Body of pancreas (tissue), 4 donors: ENCODE measurements around the gene MAST4. TPM values are rescaled to one million over a fixed set of nuclear protein-coding genes. Genes with fewer than 3 reads are reported as not detected.

Experiments used
- ATAC-seq: fragments of 150-250 bp; one replicate; pipeline ENCODE4 v1.9.1; 2016
- DNase-seq, 4 donors: peaks; one replicate each; pipeline ENCODE4 v3.0.0-alpha.2; 2019
- H3K27ac ChIP-seq, 4 donors: fragments of 200-600 bp; sonication (generic); 1 replicate in 3 of 4; 2 replicates in 1 of 4; pipeline versions ENCODE4 v1.5.1 to v1.6.1; 2016 to 2019; ENCODE audit warnings: mild to moderate bottlenecking in 1 of 4, mixed read lengths in 1 of 4, moderate library complexity in 1 of 4
- H3K27me3 ChIP-seq, 2 donors: fragments of 200-600 bp; sonication (generic); one replicate each; pipeline ENCODE4 v1.6.0; 2016; ENCODE audit warnings: mild to moderate bottlenecking in 1 of 2
- H3K36me3 ChIP-seq, 2 donors: fragments of 200-600 bp; sonication (generic); replicated peaks in 1 of 2; 2 replicates each; pipeline ENCODE4 v1.5.1; 2016; ENCODE audit warnings: low read depth in 2 of 2; ENCODE audit not compliant: insufficient read depth in 1 of 2
- H3K4me1 ChIP-seq: fragments of 200-600 bp; sonication (generic); one replicate; pipeline ENCODE4 v1.6.0; 2016
- H3K4me3 ChIP-seq, 2 donors: fragments of 200-600 bp; sonication (generic); 1 replicate in 1 of 2; 2 replicates in 1 of 2; pipeline ENCODE4 v1.5.1; 2016 to 2019
- H3K9me3 ChIP-seq, 3 donors: fragments of 200-600 bp; sonication (generic); 1 replicate in 2 of 3; 2 replicates in 1 of 3; pipeline ENCODE4 v1.5.1; 2016
- POLR2A ChIP-seq, 3 donors: fragments of 450-650 bp; IDR thresholded peaks; one replicate each; pipeline ENCODE4 v1.6.1; 2016; ENCODE audit warnings: antibody characterized with exemption in 3 of 3, mild to moderate bottlenecking in 2 of 3
- WGBS, 2 donors: methylation state at CpG; one replicate each; pipeline ENCODE4 v1.1.5; 2017; 5-methylcytosine and 5-hydroxymethylcytosine counted together
- intact Hi-C: fragments of 100-400 bp; cut with DNase I; formaldehyde crosslinking; loops from one replicate; pipeline ENCODE4 v1.15.1; 2023
- total RNA-seq, 2 donors: library from RNA; depleted of rRNA; stranded (reverse); fragments of >200 nt; gene quantifications; one replicate each; pipeline ENCODE4 v1.1.0, GENCODE V29; 2016
- TF ChIP-seq, protein P1 (sequence below), 7 experiments: fragments of 450-650 bp in 4 of 7; fragments of 200-600 bp in 3 of 7; sonication (generic) in 3 of 7; IDR thresholded peaks; one replicate each; pipeline ENCODE4 v1.5.1; 2016 to 2019; ENCODE audit warnings: antibody characterized with exemption in 7 of 7

MAST4 gene
- total RNA-seq, 2 donors from 2014 or later: 17.9 to 29.7 TPM

DNA sequence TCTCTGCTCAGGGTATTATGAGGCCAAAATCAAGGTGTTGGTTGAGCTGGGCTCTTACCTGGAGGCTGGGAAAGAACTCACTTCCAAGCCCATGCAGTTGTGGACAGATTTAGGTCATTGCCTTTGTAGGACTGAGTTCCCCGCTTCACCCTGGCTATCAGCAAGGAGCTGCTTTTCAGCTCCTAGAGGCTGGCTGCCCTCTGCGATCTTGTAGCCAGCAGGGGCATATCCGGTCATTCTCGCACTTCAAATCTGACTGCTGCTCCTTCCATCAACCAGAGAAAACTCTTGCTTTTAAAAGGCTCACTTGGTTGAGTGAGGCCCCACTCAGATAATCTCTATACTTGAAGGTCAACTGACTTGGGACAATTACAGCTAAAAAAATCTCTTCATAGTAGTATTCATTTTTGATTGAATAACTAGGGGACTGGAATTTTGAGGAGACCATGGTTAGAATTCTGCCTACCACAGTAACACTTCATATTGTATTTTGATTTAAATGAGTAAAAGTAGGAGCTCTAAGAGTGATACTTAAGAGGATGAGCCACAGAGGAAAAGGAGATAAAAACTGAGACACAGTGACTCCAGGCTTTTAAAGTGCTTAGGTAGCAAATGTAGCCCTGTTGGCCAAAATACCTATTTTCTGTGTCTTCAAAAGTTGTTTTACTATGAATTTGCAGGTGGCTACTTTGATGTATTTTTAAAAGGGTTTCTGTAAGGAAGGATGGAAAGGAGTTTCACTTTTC, 463.0 kb downstream of the MAST4 start:
- H3K9me3 ChIP-seq: no peaks in the 10 kb centered on the region
- H3K4me1 ChIP-seq: peaks cover 8% of the 10 kb centered on the region
- TF ChIP-seq, protein P1, sequence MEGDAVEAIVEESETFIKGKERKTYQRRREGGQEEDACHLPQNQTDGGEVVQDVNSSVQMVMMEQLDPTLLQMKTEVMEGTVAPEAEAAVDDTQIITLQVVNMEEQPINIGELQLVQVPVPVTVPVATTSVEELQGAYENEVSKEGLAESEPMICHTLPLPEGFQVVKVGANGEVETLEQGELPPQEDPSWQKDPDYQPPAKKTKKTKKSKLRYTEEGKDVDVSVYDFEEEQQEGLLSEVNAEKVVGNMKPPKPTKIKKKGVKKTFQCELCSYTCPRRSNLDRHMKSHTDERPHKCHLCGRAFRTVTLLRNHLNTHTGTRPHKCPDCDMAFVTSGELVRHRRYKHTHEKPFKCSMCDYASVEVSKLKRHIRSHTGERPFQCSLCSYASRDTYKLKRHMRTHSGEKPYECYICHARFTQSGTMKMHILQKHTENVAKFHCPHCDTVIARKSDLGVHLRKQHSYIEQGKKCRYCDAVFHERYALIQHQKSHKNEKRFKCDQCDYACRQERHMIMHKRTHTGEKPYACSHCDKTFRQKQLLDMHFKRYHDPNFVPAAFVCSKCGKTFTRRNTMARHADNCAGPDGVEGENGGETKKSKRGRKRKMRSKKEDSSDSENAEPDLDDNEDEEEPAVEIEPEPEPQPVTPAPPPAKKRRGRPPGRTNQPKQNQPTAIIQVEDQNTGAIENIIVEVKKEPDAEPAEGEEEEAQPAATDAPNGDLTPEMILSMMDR (IDR thresholded peaks at IDR 0.05): no peak
- TF ChIP-seq POLR2A (IDR thresholded peaks at IDR 0.05): no peak
- no peaks in the 10 kb centered on the region for H3K36me3 ChIP-seq
- DNase-seq: peak in 1 of 4 donors; percentile 30
- ATAC-seq: no peak
- no peak overlapping the region for H3K4me3 ChIP-seq
- intact Hi-C loops: no loop called here
- WGBS, 2 donors: 45 to 70% methylated on average over 4 of the region's 4 CpGs
- H3K27me3 ChIP-seq: no peaks in the 10 kb centered on the region
- H3K27ac ChIP-seq: no peak overlapping the region

DNA sequence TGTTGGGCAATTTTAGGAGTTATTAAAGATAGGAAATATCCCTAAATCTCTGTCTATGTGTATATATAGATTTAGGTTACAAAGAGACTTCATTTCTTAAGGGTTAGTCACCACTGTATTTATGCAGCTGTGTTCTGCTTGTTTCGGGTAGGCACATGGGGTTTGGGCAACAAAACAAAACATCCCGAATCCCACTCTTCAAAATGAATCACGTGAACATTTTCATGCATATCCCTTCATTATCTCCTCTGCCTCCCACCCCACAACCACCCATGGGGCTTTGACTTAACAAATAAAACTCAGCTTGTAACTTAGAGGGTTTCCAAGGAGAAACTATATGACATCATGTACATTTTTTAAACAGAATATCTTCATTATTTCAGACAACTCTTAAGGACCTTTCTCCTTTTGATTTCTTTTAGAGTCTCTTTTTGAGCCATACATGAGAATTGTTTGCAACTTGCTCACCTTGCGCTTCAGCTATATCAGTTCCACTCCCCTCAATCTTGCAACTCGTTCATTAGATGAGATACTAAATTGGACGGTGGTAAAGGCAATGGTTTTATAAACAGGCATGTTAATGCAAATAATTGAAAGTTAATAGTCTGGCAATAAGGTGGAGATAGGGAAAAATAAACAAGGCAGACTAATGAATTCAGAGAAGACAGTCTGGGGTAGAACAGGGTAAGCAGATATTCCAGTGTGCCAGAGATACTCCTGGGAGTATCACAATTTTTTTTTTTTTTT, 463.7 kb downstream of the MAST4 start:
- 77 to 78% methylated on average over 6 of the region's 6 CpGs for WGBS, 2 donors
- peaks cover 8% of the 10 kb centered on the region for H3K4me1 ChIP-seq
- DNase-seq: no peak
- intact Hi-C loops: no loop called here
- no peaks in the 10 kb centered on the region for H3K36me3 ChIP-seq
- TF ChIP-seq, protein P1 (IDR thresholded peaks at IDR 0.05): no peak
- TF ChIP-seq POLR2A (IDR thresholded peaks at IDR 0.05): no peak
- H3K27ac ChIP-seq: no peak overlapping the region
- no peak overlapping the region for H3K4me3 ChIP-seq
- no peaks in the 10 kb centered on the region for H3K27me3 ChIP-seq
- no peaks in the 10 kb centered on the region for H3K9me3 ChIP-seq
- no peak for ATAC-seq

- 93 to 100% methylated on average over 1 of the region's 1 CpG for WGBS, 2 donors
- no peak overlapping the region for H3K27ac ChIP-seq
- H3K9me3 ChIP-seq: no peaks in the 10 kb centered on the region
- DNase-seq (no peak), ATAC-seq (no peak)
- H3K4me3 ChIP-seq: no peak overlapping the region
- TF ChIP-seq, protein P1 (IDR thresholded peaks at IDR 0.05): no peak
- no peak for TF ChIP-seq POLR2A (IDR thresholded peaks at IDR 0.05)
- no peaks in the 10 kb centered on the region for H3K27me3 ChIP-seq
- no peaks in the 10 kb centered on the region for H3K36me3 ChIP-seq
- intact Hi-C loops: no loop called here
- H3K4me1 ChIP-seq: peaks cover 8% of the 10 kb centered on the region
These were observed 465.3 kb downstream of the MAST4 start for GRCh38 chr5:67061511-67061910.

GRCh38 chr5:67063055-67063454, 466.9 kb downstream of the MAST4 start:
- 87 to 89% methylated on average over 3 of the region's 3 CpGs for WGBS, 2 donors
- Histone ChIP-seq H3K9me3 (no peaks in the 10 kb centered on the region), H3K4me1 (peaks cover 8% of the 10 kb centered on the region), H3K36me3 (no peaks in the 10 kb centered on the region), H3K4me3 (no peak overlapping the region), H3K27me3 (no peaks in the 10 kb centered on the region), H3K27ac (no peak overlapping the region)
- no peak for ATAC-seq
- TF ChIP-seq, protein P1 (IDR thresholded peaks at IDR 0.05): no peak
- no peak for TF ChIP-seq POLR2A (IDR thresholded peaks at IDR 0.05)
- DNase-seq: no peak
- intact Hi-C loops: no loop called here
